ENCODE measurements around the gene EBF3.

The EBF3 gene

GRCh38 chr10:129945064-129945463 is 19.0 kb downstream of the EBF3 start:
- DNase-seq (ENCODE audit: low spot score), result no peak

- DNase-seq (ENCODE audit: low spot score), result no peak
These were observed 19.6 kb downstream of the EBF3 start for GRCh38 chr10:129944456-129944855.

GRCh38 chr10:129942936-129943715 is 20.9 kb downstream of the EBF3 start:
- no peak for DNase-seq (ENCODE audit: low spot score)

GRCh38 chr10:129942391-129942790 is 21.7 kb downstream of the EBF3 start:
- DNase-seq (ENCODE audit: low spot score), result no peak

GRCh38 chr10:129942019-129942277 is 22.1 kb downstream of the EBF3 start:
- no peak for DNase-seq (ENCODE audit: low spot score)

- DNase-seq (ENCODE audit: low spot score), result no peak
These were observed 22.7 kb downstream of the EBF3 start for GRCh38 chr10:129941199-129942018.

- DNase-seq (ENCODE audit: low spot score), result no peak
These were observed 23.4 kb downstream of the EBF3 start for GRCh38 chr10:129940617-129941198.

- no peak for DNase-seq (ENCODE audit: low spot score)
These were observed 24.4 kb downstream of the EBF3 start for GRCh38 chr10:129939416-129940275.

GRCh38 chr10:129938460-129938859 is 25.6 kb downstream of the EBF3 start:
- DNase-seq (ENCODE audit: low spot score), result no peak

- no peak for DNase-seq (ENCODE audit: low spot score)
These were observed 26.7 kb downstream of the EBF3 start for GRCh38 chr10:129937351-129937751.

- DNase-seq (ENCODE audit: low spot score), result no peak
These were observed 27.2 kb downstream of the EBF3 start for GRCh38 chr10:129936923-129937300.

- no peak for DNase-seq (ENCODE audit: low spot score)
These were observed 27.7 kb downstream of the EBF3 start for GRCh38 chr10:129936266-129936922.

GRCh38 chr10:129935867-129936152 is 28.3 kb downstream of the EBF3 start:
- no peak for DNase-seq (ENCODE audit: low spot score)

GRCh38 chr10:129935102-129935866 is 28.8 kb downstream of the EBF3 start:
- no peak for DNase-seq (ENCODE audit: low spot score)

- DNase-seq (ENCODE audit: low spot score), result no peak
These were observed 29.7 kb downstream of the EBF3 start for GRCh38 chr10:129934196-129934925.

- DNase-seq (ENCODE audit: low spot score), result no peak
These were observed 30.5 kb downstream of the EBF3 start for GRCh38 chr10:129933456-129934092.

GRCh38 chr10:129932751-129933433 is 31.2 kb downstream of the EBF3 start:
- DNase-seq (ENCODE audit: low spot score), result no peak

- no peak for DNase-seq (ENCODE audit: low spot score)
These were observed 31.9 kb downstream of the EBF3 start for GRCh38 chr10:129932182-129932581.
